WTC11 (cell line): ENCODE data around the gene BFSP2. TPM values are rescaled to one million over a fixed set of nuclear protein-coding genes. Genes with fewer than 3 reads are reported as not detected.

Experiments
- ATAC-seq: fragments of 200-7000 bp; cut with Tn5 transposase; 2 replicates; pipeline ENCODE4 v1.10.0; 2021; ENCODE audit warnings: mild to moderate bottlenecking, moderate library complexity
- CTCF ChIA-PET: fragments of 300-600 bp; sonication (Branson Sonifier 250); formaldehyde crosslinking; loops from one replicate; lab custom pipeline; 2021; ENCODE audit warnings: antibody characterized with exemption; lab: Charles Lee
- POLR2A ChIA-PET: fragments of 350-600 bp; sonication (Branson Sonifier 250); formaldehyde crosslinking; loops from one replicate; lab custom pipeline; 2021; ENCODE audit warnings: antibody characterized with exemption; lab: Charles Lee
- DNase-seq: peaks from one replicate; pipeline ENCODE4 v3.0.0; 2021; ENCODE audit warnings: low spot score
- H3K27ac Mint-ChIP-seq: 2 replicates; pipeline ENCODE4 v1.8.0; 2021; ENCODE audit warnings: mixed read lengths
- H3K27me3 Mint-ChIP-seq: 2 replicates; pipeline ENCODE4 v1.8.0; 2021; ENCODE audit warnings: low read depth, mild to moderate bottlenecking, moderate library complexity, mixed read lengths
- H3K36me3 Mint-ChIP-seq: 2 replicates; pipeline ENCODE4 v1.8.0; 2021; ENCODE audit warnings: mixed read lengths
- H3K4me1 Mint-ChIP-seq: 2 replicates; pipeline ENCODE4 v1.8.0; 2022; ENCODE audit warnings: mixed read lengths
- H3K4me3 Mint-ChIP-seq: 2 replicates; pipeline ENCODE4 v1.8.0; 2021; ENCODE audit warnings: mild to moderate bottlenecking, moderate library complexity, mixed read lengths
- H3K9me3 Mint-ChIP-seq: 2 replicates; pipeline ENCODE4 v1.8.0; 2021; ENCODE audit warnings: mixed read lengths
- CREB1 ChIP-seq: sonication (generic); formaldehyde crosslinking; IDR thresholded peaks from 2 replicates; pipeline ENCODE4 v1.8.0; 2023; ENCODE audit warnings: mild to moderate bottlenecking, missing genetic modification reagents
- ELF4 ChIP-seq: sonication (generic); formaldehyde crosslinking; IDR thresholded peaks from 2 replicates; pipeline ENCODE4 v1.8.1; 2022; ENCODE audit warnings: low read depth, mild to moderate bottlenecking, moderate library complexity, missing genetic modification reagents
- NR1H2 ChIP-seq: sonication (generic); formaldehyde crosslinking; IDR thresholded peaks from 2 replicates; pipeline ENCODE4 v1.9.0; 2021; ENCODE audit warnings: mild to moderate bottlenecking, moderate library complexity, missing genetic modification reagents
- RELA ChIP-seq: sonication (generic); formaldehyde crosslinking; IDR thresholded peaks from 2 replicates; pipeline ENCODE4 v1.8.1; 2022; ENCODE audit warnings: missing genetic modification reagents, mild to moderate bottlenecking, borderline replicate concordance
- SOX15 ChIP-seq: fragments of 250-450 bp; sonication (Bioruptor Pico); IDR thresholded peaks from 2 replicates; pipeline ENCODE4 v1.9.0; 2021; ENCODE audit warnings: mild to moderate bottlenecking
- TCF7 ChIP-seq: sonication (generic); formaldehyde crosslinking; IDR thresholded peaks from 2 replicates; pipeline ENCODE4 v1.8.0; 2022; ENCODE audit warnings: mild to moderate bottlenecking, low read depth, missing genetic modification reagents, moderate library complexity
- ZNF138 ChIP-seq: sonication (generic); formaldehyde crosslinking; conservative IDR thresholded peaks from 2 replicates; pipeline ENCODE4 v1.8.1; 2022; ENCODE audit warnings: mild to moderate bottlenecking, moderate library complexity, missing genetic modification reagents
- total RNA-seq: library from RNA; stranded (reverse); gene quantifications from 3 replicates; pipeline ENCODE4 v1.2.3, GENCODE V29; 2021
- TF ChIP-seq, protein P1 (sequence below): sonication (generic); formaldehyde crosslinking; IDR thresholded peaks from 2 replicates; pipeline ENCODE4 v1.8.0; 2022; ENCODE audit warnings: mild to moderate bottlenecking, missing genetic modification reagents
- TF ChIP-seq, protein P2 (sequence below): sonication (generic); formaldehyde crosslinking; IDR thresholded peaks from 2 replicates; pipeline ENCODE4 v1.8.1; 2023; ENCODE audit warnings: mild to moderate bottlenecking, missing genetic modification reagents, moderate library complexity
- TF ChIP-seq, protein P3 (sequence below): sonication (generic); formaldehyde crosslinking; IDR thresholded peaks from 2 replicates; pipeline ENCODE4 v1.8.0; 2022; ENCODE audit warnings: missing genetic modification reagents
- TF ChIP-seq, protein P4 (sequence below): fragments of 200-600 bp; IDR thresholded peaks from 2 replicates; pipeline ENCODE4 v1.8.0; 2022; ENCODE audit warnings: antibody characterized with exemption
- TF ChIP-seq, protein P5 (sequence below): sonication (generic); formaldehyde crosslinking; IDR thresholded peaks from 2 replicates; pipeline ENCODE4 v1.8.0; 2022; ENCODE audit warnings: mild to moderate bottlenecking, missing genetic modification reagents
- TF ChIP-seq, protein P6 (sequence below): sonication (generic); formaldehyde crosslinking; IDR thresholded peaks from 2 replicates; pipeline ENCODE4 v1.8.1; 2023; ENCODE audit warnings: mild to moderate bottlenecking, missing genetic modification reagents

BFSP2 gene
- total RNA-seq, 1 experiment from 2014 or later: not detected

DNA sequence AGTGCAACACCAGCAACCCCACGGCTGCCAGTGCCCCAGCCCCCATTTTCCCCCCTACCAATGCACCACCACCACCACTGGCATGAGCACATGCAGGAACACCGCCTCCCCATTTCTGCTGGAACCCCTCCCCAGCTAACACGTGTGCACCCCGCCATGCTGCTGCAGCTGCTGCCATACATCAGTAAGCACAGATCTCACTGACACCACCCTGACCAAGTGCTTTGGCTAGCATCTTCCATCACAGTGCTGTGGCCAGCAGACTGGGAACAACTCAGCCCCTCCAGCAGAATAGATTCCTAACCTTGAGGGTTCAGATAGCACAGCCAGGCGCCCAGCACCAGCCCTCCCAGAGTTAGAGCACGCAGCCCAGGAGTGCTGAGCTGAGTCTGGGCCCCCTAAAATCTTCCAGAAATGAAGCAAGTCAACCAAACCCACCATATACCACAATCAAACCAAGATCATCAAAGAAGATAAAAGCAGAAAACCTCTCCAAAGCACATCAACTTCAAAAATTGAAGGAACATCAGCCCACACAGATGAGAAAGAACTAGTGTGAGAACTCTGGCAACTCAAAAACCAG, 92.4 kb downstream of the BFSP2 start:
- DNase-seq (no peak), ATAC-seq (no peak)
- POLR2A ChIA-PET: interaction anchor here (0.6 kb wide), 1 partner anchor 27 kb away, joined by 5 read pairs; no protein-coding TSS in a partner anchor
- peak overlapping the region; percentile 30 for H3K27ac Mint-ChIP-seq
- H3K27me3 Mint-ChIP-seq: no peaks in the 10 kb centered on the region
- peaks cover 21% of the 10 kb centered on the region for H3K9me3 Mint-ChIP-seq
- TF ChIP-seq, protein P1, sequence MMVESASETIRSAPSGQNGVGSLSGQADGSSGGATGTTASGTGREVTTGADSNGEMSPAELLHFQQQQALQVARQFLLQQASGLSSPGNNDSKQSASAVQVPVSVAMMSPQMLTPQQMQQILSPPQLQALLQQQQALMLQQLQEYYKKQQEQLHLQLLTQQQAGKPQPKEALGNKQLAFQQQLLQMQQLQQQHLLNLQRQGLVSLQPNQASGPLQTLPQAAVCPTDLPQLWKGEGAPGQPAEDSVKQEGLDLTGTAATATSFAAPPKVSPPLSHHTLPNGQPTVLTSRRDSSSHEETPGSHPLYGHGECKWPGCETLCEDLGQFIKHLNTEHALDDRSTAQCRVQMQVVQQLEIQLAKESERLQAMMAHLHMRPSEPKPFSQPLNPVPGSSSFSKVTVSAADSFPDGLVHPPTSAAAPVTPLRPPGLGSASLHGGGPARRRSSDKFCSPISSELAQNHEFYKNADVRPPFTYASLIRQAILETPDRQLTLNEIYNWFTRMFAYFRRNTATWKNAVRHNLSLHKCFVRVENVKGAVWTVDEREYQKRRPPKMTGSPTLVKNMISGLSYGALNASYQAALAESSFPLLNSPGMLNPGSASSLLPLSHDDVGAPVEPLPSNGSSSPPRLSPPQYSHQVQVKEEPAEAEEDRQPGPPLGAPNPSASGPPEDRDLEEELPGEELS (CRISPR knock-in tag): no peak
- TF ChIP-seq, protein P2, sequence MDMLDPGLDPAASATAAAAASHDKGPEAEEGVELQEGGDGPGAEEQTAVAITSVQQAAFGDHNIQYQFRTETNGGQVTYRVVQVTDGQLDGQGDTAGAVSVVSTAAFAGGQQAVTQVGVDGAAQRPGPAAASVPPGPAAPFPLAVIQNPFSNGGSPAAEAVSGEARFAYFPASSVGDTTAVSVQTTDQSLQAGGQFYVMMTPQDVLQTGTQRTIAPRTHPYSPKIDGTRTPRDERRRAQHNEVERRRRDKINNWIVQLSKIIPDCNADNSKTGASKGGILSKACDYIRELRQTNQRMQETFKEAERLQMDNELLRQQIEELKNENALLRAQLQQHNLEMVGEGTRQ (CRISPR knock-in tag): no peak
- TF ChIP-seq, protein P3, sequence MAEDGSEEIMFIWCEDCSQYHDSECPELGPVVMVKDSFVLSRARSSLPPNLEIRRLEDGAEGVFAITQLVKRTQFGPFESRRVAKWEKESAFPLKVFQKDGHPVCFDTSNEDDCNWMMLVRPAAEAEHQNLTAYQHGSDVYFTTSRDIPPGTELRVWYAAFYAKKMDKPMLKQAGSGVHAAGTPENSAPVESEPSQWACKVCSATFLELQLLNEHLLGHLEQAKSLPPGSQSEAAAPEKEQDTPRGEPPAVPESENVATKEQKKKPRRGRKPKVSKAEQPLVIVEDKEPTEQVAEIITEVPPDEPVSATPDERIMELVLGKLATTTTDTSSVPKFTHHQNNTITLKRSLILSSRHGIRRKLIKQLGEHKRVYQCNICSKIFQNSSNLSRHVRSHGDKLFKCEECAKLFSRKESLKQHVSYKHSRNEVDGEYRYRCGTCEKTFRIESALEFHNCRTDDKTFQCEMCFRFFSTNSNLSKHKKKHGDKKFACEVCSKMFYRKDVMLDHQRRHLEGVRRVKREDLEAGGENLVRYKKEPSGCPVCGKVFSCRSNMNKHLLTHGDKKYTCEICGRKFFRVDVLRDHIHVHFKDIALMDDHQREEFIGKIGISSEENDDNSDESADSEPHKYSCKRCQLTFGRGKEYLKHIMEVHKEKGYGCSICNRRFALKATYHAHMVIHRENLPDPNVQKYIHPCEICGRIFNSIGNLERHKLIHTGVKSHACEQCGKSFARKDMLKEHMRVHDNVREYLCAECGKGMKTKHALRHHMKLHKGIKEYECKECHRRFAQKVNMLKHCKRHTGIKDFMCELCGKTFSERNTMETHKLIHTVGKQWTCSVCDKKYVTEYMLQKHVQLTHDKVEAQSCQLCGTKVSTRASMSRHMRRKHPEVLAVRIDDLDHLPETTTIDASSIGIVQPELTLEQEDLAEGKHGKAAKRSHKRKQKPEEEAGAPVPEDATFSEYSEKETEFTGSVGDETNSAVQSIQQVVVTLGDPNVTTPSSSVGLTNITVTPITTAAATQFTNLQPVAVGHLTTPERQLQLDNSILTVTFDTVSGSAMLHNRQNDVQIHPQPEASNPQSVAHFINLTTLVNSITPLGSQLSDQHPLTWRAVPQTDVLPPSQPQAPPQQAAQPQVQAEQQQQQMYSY (CRISPR knock-in tag): no peak
- TF ChIP-seq CREB1 (CRISPR knock-in tag): no peak
- no peak for TF ChIP-seq SOX15
- TF ChIP-seq, protein P4, sequence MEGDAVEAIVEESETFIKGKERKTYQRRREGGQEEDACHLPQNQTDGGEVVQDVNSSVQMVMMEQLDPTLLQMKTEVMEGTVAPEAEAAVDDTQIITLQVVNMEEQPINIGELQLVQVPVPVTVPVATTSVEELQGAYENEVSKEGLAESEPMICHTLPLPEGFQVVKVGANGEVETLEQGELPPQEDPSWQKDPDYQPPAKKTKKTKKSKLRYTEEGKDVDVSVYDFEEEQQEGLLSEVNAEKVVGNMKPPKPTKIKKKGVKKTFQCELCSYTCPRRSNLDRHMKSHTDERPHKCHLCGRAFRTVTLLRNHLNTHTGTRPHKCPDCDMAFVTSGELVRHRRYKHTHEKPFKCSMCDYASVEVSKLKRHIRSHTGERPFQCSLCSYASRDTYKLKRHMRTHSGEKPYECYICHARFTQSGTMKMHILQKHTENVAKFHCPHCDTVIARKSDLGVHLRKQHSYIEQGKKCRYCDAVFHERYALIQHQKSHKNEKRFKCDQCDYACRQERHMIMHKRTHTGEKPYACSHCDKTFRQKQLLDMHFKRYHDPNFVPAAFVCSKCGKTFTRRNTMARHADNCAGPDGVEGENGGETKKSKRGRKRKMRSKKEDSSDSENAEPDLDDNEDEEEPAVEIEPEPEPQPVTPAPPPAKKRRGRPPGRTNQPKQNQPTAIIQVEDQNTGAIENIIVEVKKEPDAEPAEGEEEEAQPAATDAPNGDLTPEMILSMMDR: no peak
- TF ChIP-seq, protein P5, sequence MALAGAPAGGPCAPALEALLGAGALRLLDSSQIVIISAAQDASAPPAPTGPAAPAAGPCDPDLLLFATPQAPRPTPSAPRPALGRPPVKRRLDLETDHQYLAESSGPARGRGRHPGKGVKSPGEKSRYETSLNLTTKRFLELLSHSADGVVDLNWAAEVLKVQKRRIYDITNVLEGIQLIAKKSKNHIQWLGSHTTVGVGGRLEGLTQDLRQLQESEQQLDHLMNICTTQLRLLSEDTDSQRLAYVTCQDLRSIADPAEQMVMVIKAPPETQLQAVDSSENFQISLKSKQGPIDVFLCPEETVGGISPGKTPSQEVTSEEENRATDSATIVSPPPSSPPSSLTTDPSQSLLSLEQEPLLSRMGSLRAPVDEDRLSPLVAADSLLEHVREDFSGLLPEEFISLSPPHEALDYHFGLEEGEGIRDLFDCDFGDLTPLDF (CRISPR knock-in tag): no peak
- TF ChIP-seq, protein P6, sequence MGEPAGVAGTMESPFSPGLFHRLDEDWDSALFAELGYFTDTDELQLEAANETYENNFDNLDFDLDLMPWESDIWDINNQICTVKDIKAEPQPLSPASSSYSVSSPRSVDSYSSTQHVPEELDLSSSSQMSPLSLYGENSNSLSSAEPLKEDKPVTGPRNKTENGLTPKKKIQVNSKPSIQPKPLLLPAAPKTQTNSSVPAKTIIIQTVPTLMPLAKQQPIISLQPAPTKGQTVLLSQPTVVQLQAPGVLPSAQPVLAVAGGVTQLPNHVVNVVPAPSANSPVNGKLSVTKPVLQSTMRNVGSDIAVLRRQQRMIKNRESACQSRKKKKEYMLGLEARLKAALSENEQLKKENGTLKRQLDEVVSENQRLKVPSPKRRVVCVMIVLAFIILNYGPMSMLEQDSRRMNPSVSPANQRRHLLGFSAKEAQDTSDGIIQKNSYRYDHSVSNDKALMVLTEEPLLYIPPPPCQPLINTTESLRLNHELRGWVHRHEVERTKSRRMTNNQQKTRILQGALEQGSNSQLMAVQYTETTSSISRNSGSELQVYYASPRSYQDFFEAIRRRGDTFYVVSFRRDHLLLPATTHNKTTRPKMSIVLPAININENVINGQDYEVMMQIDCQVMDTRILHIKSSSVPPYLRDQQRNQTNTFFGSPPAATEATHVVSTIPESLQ (CRISPR knock-in tag): no peak
- TF ChIP-seq NR1H2 (CRISPR knock-in tag): no peak
- no peak for TF ChIP-seq RELA
- no peak for TF ChIP-seq TCF7
- TF ChIP-seq ELF4: no peak
- no peak for TF ChIP-seq ZNF138 (CRISPR knock-in tag)
- peaks cover 51% of the 10 kb centered on the region for H3K4me1 Mint-ChIP-seq
- peaks cover 18% of the 10 kb centered on the region for H3K36me3 Mint-ChIP-seq
- CTCF ChIA-PET: interaction anchor here (1.0 to 1.3 kb wide), 4 partner anchors 12 to 108 kb away, joined by 3 to 6 read pairs (median 5); partner anchors contain the start of gene CDV3
- H3K4me3 Mint-ChIP-seq: no peak overlapping the region
